ENCODE measurements around the gene TMEM127.

DNA sequence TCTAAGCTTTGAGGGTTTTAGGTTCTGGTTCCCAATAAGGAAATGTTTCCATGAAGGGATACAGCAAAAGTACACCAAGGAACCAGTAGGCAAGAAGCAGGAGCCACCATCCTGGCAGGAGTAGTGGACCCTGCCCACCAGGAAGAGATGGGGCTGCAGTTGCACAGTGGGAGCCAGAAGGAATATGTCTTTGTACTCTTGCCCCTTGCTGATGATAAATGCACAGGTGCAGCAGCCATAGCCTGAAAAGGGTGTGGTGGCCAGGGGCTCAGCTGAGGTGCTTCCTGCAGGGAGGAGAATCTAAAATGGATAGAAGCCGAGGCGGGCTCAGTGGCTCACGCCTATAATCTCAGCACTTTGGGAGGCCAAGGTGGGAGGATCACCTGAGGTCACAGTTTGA lies 27.5 kb downstream of the TMEM127 start:
- TF ChIP-seq, protein P1, sequence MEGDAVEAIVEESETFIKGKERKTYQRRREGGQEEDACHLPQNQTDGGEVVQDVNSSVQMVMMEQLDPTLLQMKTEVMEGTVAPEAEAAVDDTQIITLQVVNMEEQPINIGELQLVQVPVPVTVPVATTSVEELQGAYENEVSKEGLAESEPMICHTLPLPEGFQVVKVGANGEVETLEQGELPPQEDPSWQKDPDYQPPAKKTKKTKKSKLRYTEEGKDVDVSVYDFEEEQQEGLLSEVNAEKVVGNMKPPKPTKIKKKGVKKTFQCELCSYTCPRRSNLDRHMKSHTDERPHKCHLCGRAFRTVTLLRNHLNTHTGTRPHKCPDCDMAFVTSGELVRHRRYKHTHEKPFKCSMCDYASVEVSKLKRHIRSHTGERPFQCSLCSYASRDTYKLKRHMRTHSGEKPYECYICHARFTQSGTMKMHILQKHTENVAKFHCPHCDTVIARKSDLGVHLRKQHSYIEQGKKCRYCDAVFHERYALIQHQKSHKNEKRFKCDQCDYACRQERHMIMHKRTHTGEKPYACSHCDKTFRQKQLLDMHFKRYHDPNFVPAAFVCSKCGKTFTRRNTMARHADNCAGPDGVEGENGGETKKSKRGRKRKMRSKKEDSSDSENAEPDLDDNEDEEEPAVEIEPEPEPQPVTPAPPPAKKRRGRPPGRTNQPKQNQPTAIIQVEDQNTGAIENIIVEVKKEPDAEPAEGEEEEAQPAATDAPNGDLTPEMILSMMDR (IDR thresholded peaks at IDR 0.05 in 4 of 5, conservative IDR thresholded peaks at IDR 0.05 in 1 of 5): no peak
- no peak for TF ChIP-seq POLR2A (IDR thresholded peaks at IDR 0.05)

Data from gastrocnemius medialis (tissue), 4 donors.